ENCODE data around the gene LMF1. TPM values are rescaled to one million over a fixed set of nuclear protein-coding genes. Genes with fewer than 3 reads are reported as not detected.

The LMF1 gene
- total RNA-seq, 6 donors from 2014 or later = 20.3 to 147 (median 28.2) TPM

DNA sequence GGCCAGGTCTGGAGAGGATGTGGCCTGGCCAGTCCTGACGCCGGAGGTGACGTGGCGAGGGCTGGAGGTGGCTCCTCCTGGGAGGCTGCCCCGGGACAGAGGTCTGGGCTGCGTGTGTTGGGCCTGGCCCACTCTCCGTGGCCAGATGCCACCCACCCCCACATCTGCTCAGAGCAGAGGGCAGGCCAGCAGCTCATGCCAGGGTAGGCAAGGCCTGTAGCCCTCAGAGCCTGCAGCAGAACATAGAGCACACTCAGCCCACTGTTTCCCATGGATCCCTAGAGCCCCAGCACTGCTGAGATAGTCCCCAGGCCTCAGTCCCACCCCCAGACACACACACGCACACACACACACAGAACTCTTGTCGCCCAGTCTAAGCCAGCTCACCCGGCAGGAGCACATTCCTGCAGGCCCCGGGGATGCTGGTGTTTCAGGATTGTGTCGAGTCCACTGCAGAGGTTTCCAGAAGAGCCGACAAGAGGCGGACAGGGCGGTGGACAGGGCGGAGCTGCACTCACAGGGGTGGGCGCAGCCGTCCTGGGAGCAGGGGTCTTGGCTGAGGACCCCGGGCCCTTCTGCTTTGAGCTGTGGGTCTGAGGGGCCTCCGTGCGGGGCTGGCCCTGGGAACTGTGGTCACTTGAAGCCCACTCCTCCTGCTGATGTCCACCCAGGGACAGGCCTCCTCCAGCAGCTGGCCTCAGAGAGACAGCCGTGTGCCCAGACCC is 44.1 kb upstream of the LMF1 start:
- H3K27ac ChIP-seq = no peak overlapping the region
- no peaks in the 10 kb centered on the region for H3K36me3 ChIP-seq
- peak in 1 of 2 donors; percentile 63 for DNase-seq
- peaks cover 0 to 7% (median 0%) of the 10 kb centered on the region in 4 donors for H3K27me3 ChIP-seq
- ATAC-seq (ENCODE audit: low FRiP score in 2 of 2) = no peak
- TF ChIP-seq EP300 (IDR thresholded peaks at IDR 0.05) (no peak), POLR2A (IDR thresholded peaks at IDR 0.05) (no peak), POLR2AphosphoS5 (IDR thresholded peaks at IDR 0.05) (no peak)
- TF ChIP-seq, protein P1, sequence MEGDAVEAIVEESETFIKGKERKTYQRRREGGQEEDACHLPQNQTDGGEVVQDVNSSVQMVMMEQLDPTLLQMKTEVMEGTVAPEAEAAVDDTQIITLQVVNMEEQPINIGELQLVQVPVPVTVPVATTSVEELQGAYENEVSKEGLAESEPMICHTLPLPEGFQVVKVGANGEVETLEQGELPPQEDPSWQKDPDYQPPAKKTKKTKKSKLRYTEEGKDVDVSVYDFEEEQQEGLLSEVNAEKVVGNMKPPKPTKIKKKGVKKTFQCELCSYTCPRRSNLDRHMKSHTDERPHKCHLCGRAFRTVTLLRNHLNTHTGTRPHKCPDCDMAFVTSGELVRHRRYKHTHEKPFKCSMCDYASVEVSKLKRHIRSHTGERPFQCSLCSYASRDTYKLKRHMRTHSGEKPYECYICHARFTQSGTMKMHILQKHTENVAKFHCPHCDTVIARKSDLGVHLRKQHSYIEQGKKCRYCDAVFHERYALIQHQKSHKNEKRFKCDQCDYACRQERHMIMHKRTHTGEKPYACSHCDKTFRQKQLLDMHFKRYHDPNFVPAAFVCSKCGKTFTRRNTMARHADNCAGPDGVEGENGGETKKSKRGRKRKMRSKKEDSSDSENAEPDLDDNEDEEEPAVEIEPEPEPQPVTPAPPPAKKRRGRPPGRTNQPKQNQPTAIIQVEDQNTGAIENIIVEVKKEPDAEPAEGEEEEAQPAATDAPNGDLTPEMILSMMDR (IDR thresholded peaks at IDR 0.05) = no peak
- 76 to 78% methylated on average over 18 to 19 of the region's 22 CpGs for WGBS, 2 donors
- peaks cover 0 to 10% (median 0%) of the 10 kb centered on the region in 4 donors for H3K4me1 ChIP-seq
- no peaks in the 10 kb centered on the region for H3K9me3 ChIP-seq
- no peak overlapping the region for H3K4me3 ChIP-seq

DNA sequence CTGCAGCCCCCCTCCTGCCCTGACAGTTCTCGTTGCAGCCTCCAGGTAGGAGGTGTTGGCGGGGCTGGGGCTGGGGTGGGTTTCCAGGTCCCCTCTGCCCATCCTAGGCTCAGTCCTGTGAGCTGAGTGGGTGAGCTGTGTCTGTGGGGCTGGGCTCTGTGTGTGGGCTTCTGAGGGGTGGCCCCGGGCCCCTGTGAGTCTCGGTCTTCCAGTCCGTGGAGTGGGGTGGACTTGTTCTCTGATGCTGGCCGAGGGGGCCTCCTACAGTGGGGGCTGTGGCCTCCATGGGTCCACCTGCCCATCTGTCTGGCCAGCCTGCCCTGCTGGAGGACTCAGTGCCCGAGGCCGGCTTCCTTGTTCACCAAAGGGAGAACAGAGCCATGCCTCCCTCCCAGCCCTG is 43.4 kb upstream of the LMF1 start:
- Histone ChIP-seq H3K27me3 (peaks cover 0 to 7% (median 0%) of the 10 kb centered on the region in 4 donors), H3K4me1 (peaks cover 0 to 3% (median 0%) of the 10 kb centered on the region in 4 donors), H3K27ac (no peak overlapping the region), H3K9me3 (no peaks in the 10 kb centered on the region), H3K36me3 (no peaks in the 10 kb centered on the region), H3K4me3 (no peak overlapping the region)
- no peak for TF ChIP-seq POLR2A (IDR thresholded peaks at IDR 0.05)
- no peak for TF ChIP-seq POLR2AphosphoS5 (IDR thresholded peaks at IDR 0.05)
- TF ChIP-seq, protein P1 (IDR thresholded peaks at IDR 0.05) = no peak
- TF ChIP-seq EP300 (IDR thresholded peaks at IDR 0.05) = no peak
- ATAC-seq (ENCODE audit: low FRiP score in 2 of 2) (no peak), DNase-seq (peak in 1 of 2 donors; percentile 67)
- 83% methylated on average over 3 of the region's 8 CpGs; no CpG with 5 or more reads in 1 of the 2 donors for WGBS, 2 donors

DNA sequence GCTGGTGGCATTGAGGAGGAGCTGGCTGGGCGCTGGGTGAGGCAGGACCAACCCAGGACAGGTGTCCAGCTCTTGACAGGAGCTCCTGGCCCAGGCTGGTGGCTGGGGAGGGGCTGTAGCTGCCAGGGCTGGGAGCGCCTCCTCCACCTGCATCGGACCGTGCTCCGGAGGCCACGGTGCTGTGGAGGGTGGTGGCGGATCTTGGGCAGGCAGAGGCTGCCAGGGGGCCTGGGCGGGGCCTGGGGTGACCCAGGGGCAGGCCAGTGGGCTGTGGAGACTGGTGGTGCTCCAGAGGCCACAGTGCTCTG is 42.8 kb upstream of the LMF1 start:
- Histone ChIP-seq H3K36me3 (no peaks in the 10 kb centered on the region), H3K4me3 (no peak overlapping the region), H3K27ac (no peak overlapping the region), H3K9me3 (no peaks in the 10 kb centered on the region), H3K4me1 (no peaks in the 10 kb centered on the region), H3K27me3 (peaks cover 0 to 7% (median 0%) of the 10 kb centered on the region in 4 donors)
- WGBS, 2 donors = 74 to 91% methylated on average over 6 to 7 of the region's 8 CpGs
- DNase-seq = peak in 1 of 2 donors; percentile 69
- no peak for TF ChIP-seq EP300 (IDR thresholded peaks at IDR 0.05)
- no peak for TF ChIP-seq POLR2AphosphoS5 (IDR thresholded peaks at IDR 0.05)
- TF ChIP-seq, protein P1 (IDR thresholded peaks at IDR 0.05) = no peak
- TF ChIP-seq POLR2A (IDR thresholded peaks at IDR 0.05) = no peak
- no peak for ATAC-seq (ENCODE audit: low FRiP score in 2 of 2)

DNA sequence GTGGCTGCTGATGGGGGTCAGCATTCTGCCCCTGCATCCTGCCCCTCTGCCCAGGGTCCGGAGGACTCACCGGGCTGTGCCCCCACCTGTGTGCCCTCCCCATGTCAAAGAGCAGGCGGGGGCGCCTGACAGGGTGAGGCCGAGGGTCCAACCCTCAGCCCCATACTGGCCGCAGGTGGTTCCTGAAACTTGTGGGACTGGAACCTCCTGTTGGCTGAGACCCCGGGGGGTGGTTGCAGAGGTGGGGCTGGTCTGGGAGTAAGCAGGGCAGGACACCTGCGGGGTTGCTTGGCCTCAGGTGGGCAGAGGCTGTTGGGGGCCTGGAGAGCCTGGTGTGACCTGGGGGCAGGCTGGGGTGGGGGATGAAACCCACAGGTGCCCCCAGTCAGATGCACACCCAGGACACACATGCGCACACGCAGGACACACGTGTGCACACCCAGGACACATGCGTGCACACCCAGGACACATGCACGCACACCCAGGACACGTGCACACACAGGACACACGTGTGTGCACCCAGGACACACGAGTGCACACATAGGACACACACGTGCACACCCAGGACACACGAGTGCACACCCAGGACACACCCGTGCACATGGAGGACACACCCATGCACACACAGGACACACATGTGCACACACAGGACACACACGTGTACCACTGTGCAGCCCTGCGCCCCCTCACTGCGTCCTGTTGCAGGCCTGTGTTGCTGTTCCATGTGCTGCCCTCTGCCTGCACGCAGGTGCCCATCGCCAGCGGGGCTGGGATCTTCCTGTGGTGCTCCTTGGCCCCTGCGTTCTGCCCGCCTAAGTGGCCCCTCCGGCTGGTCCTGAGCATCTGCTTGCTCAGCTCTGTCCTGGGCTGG is 42.2 kb upstream of the LMF1 start:
- Histone ChIP-seq H3K36me3 (no peaks in the 10 kb centered on the region), H3K27ac (no peak overlapping the region), H3K4me1 (no peaks in the 10 kb centered on the region), H3K4me3 (no peak overlapping the region), H3K27me3 (peaks cover 0 to 7% (median 0%) of the 10 kb centered on the region in 4 donors), H3K9me3 (no peaks in the 10 kb centered on the region)
- DNase-seq (peak in 1 of 2 donors; percentile 69), ATAC-seq (ENCODE audit: low FRiP score in 2 of 2) (no peak)
- TF ChIP-seq EP300 (IDR thresholded peaks at IDR 0.05) = no peak
- TF ChIP-seq POLR2AphosphoS5 (IDR thresholded peaks at IDR 0.05) = no peak
- no peak for TF ChIP-seq POLR2A (IDR thresholded peaks at IDR 0.05)
- 81 to 87% methylated on average over 7 to 18 of the region's 28 CpGs for WGBS, 2 donors

DNA sequence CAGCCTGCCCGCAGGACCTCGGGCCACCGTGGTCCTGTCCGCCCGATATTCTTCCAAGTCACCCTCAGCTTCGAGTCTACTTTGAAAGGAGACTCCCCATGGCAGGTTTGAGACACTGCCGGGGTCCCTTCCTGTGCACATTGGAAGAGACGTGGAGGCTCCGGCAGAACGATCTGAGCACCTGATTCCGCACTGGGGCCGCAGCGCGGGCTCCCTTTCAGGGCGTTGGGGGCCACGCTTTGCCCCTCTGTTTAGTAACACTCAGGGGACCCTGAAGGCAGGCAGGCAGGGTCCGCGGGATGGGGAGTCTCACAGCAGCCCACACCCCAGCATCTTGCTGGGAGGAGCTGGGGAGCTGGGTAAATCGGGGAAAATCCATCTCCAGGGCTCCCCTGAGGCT is 41.4 kb upstream of the LMF1 start:
- TF ChIP-seq POLR2AphosphoS5 (IDR thresholded peaks at IDR 0.05) (no peak), EP300 (IDR thresholded peaks at IDR 0.05) (no peak), POLR2A (IDR thresholded peaks at IDR 0.05) (no peak)
- TF ChIP-seq, protein P1 (IDR thresholded peaks at IDR 0.05) = no peak

More for the DNA sequence above, 41.4 kb upstream of the LMF1 start:
- Histone ChIP-seq H3K27me3 (peaks cover 0 to 7% (median 0%) of the 10 kb centered on the region in 4 donors), H3K9me3 (no peaks in the 10 kb centered on the region), H3K4me3 (no peak overlapping the region), H3K27ac (no peak overlapping the region), H3K36me3 (no peaks in the 10 kb centered on the region), H3K4me1 (no peaks in the 10 kb centered on the region)
- ATAC-seq (ENCODE audit: low FRiP score in 2 of 2) = no peak
- WGBS, 2 donors = 85% methylated on average over 12 to 18 of the region's 19 CpGs
- DNase-seq = peak in 1 of 2 donors; percentile 68

All from upper lobe of left lung (tissue), 6 donors.